GM18520 (cell line): ENCODE measurements around the gene EMCN.
"Not testable (repeated sequence)": the region's sequence is repeated elsewhere in the genome, so short reads cannot be mapped to it uniquely, and the experiment has no call there.

Source experiments
- ATAC-seq: cut with Tn5 transposase; IDR thresholded peaks from one replicate; pipeline ENCODE4 v1.9.1; 2021; ENCODE audit not compliant: unreplicated experiment

Gene EMCN, protein sequence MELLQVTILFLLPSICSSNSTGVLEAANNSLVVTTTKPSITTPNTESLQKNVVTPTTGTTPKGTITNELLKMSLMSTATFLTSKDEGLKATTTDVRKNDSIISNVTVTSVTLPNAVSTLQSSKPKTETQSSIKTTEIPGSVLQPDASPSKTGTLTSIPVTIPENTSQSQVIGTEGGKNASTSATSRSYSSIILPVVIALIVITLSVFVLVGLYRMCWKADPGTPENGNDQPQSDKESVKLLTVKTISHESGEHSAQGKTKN

DNA sequence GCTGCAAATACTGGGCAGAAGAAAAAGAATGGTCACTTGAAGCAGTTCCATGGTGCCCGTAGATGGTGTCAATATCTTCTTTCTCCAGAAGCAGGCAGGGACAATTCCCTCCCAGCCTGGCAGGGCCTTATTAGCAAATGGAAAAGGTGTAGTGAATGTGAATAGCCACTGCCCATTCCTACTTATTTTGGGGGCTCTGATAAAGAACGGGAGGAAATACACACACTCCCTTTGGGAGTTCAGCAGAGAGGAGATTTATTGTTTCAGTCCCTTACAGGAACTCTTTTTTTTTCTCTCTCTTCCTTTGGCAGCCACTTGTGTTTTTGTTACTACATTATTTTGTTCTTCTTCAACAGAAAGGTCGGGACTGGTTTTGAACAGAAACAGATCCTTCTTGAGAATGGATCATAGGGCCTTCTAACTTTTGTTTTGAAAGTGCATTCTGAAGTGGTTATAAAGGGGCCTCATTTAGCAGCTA is at the start of gene EMCN:
TSS of gene EMCN (minus strand) at position 159 of the 478 bp plus-strand sequence. CDS start at position 51, 108 bp downstream.
- no peak for ATAC-seq

GRCh38 chr4:100566396-100566795 is 48.6 kb upstream of the EMCN start:
- ATAC-seq = no peak

DNA sequence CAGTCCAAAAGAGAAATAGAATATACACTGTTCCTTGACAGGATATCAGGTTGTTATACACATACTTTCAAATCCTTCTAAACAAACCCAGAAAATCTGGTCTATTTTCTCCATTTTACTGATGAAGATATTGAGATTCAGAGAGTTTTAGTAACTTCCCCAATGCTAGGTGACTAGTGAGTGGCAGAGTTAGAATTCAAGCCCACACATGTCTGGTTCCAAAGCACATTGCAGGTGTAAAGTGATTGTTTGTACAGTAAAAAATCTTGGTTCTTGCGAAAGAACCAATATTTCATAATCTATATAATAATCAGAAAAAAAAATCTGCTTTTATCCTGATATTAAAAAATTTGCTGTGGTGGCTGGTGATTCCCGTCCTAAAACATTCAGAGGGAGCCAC is 39.5 kb upstream of the EMCN start:
- no peak for ATAC-seq

GRCh38 chr4:100555611-100556337 is 38.0 kb upstream of the EMCN start:
- ATAC-seq = no peak

DNA sequence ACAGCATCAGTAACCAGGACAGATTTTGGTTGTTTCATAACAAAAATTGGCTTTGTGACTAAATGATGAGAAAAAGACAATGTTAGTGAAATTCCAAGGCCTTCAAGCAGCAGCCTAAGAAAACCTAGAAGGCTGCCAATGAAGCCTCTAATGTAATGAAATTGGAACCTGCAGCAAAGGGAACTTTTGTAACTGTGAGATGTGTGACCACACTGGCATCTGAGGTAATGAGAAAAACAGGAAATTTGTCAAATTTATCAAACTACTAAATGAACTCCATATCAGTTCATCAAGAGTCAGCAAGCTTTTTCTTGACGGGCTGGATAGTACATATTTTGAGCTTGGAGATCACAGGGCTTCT is 30.4 kb upstream of the EMCN start:
- ATAC-seq = no peak

- no peak for ATAC-seq
Measured at GRCh38 chr4:100547541-100548199, 29.8 kb upstream of the EMCN start.

GRCh38 chr4:100545427-100545826 is 27.6 kb upstream of the EMCN start:
- ATAC-seq = no peak

GRCh38 chr4:100540131-100540530 is 22.3 kb upstream of the EMCN start:
- ATAC-seq = no peak

DNA sequence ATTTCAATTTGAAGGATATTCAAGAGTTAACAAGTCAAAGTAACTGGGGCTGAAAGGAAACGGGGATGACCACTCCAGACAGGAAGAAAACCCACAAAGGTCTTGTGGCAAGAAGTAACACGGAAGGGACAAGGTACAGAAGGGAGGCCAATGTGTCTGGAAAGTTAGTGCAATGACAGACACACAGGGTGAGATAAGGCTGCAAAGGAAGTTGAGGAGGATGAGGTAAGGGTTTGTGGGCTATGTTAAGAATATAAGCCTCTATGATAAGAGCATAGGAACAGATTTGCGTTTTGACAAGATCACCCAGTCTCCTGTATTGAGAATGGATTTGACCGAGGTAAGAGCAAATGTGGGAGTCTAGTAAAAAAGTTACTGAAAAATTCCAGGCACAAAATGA is 21.9 kb upstream of the EMCN start:
- no peak for ATAC-seq

- ATAC-seq = no peak
Measured at GRCh38 chr4:100533741-100534140, 15.9 kb upstream of the EMCN start.

DNA sequence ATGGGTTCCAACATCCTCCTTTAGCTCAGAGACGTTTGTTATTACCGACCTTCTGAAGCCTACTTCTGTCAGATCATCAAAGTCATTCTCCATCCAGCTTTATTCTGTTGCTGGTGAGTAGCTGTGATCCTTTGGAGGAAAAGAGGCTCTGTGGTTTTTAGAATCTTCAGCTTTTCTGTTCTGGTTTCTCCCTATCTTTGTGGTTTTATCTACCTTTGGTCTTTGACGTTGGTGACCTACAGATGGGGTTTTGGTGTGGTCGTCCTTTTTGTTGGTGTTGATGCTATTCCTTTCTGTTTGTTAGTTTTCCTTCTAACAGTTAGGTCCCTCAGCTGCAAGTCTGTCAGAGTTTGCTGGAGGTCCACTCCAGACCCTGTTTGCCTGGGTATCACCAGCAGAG is 12.3 kb upstream of the EMCN start:
- not testable (repeated sequence) for ATAC-seq

DNA sequence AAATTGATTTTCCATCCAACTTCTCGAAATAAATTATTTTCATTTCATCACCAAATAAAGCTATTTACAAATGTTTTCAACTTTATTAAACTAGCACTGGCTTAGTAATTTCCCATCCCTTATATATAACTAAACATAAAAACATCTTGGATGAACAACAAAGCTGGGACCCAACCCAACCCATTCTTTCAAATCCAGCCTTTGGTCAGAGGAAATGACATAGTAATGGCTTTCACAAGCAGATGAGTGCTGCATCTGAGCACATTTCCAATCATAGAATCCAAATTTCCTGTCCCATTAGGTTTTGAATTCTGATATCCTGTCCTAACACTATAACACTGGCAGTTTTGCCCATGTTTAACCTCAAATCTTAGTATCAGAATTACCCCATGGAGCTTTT is 7.9 kb upstream of the EMCN start:
- ATAC-seq = no peak

GRCh38 chr4:100519205-100519604 is 1.4 kb upstream of the EMCN start:
- no peak for ATAC-seq

GRCh38 chr4:100516225-100516624 is 1.6 kb downstream of the EMCN start:
- ATAC-seq = no peak

- no peak for ATAC-seq
Measured at GRCh38 chr4:100511896-100512295, 5.9 kb downstream of the EMCN start.

DNA sequence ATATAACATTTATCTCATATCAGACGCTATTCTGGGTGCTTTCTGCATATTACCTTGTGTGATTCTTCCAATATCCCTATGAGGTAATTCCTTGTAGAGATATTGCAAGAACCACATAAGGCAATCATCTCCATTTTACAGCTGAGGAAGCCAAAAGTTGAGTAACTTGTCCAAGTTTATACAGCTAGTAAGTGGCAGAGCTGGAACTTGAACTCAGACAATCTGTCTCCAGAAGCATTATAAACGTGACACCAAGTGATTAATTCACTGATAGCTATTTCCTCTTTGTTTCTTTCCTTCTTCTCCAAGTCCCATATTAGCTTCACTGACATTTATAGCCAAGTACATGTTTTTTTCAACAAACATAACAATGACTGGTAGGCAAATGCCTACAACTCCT is 7.3 kb downstream of the EMCN start:
- no peak for ATAC-seq

GRCh38 chr4:100509386-100509785 is 8.4 kb downstream of the EMCN start:
- no peak for ATAC-seq

- ATAC-seq = no peak
Measured at GRCh38 chr4:100508691-100509090, 9.1 kb downstream of the EMCN start.

DNA sequence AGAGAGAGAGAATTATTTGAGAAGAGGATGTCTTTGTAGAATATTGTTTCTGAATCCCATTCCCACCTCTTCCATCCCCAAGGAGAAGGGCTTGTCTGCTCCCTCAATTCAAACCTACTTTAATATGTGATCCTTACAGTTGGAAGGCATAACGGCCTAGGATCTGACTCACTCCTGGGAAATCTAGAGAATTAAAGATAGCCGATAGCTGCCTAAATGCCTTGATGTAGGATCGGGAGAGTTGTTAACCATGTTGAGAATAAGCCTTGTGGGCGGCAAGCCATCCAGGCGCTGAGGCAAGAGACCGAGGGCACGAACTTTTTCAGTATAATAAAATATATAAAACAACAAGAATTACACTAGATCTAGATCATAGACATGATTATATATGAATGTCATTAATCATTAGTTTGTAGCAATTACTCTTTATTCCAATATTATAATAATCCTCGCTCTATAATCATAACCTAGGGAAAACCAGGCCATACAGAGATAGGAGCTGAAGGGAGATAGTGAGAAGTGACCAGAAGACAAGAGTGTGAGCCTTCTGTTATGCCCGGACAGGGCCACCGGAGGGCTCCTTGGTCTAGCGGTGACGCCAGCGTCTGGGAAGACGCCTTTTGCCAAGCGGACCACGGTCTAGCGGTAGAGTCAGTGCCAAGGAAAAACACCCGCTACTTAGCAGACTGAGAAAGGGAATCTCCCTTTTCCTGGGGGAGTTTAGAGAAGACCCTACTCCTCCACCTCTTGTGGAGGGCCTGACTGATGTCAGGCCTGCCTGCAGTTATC is 13.5 kb downstream of the EMCN start:
- no peak for ATAC-seq

GRCh38 chr4:100497791-100498190 is 20.0 kb downstream of the EMCN start:
- no peak for ATAC-seq

GRCh38 chr4:100495074-100495473 is 22.7 kb downstream of the EMCN start:
- no peak for ATAC-seq
